ENCODE data around the gene RASSF8.

Gene RASSF8

GRCh38 chr12:26112703-26113147 is 154.2 kb downstream of the RASSF8 start:
- no peak for ATAC-seq

- ATAC-seq: no peak
These were observed 154.7 kb downstream of the RASSF8 start for GRCh38 chr12:26113181-26113654.

- peak; percentile 80 to 85 for ATAC-seq
These were observed 155.6 kb downstream of the RASSF8 start for GRCh38 chr12:26113853-26114719.

- no peak for ATAC-seq
These were observed 156.4 kb downstream of the RASSF8 start for GRCh38 chr12:26114720-26115401.

- ATAC-seq: no peak
These were observed 158.6 kb downstream of the RASSF8 start for GRCh38 chr12:26116829-26117715.

- ATAC-seq: no peak
These were observed 159.8 kb downstream of the RASSF8 start for GRCh38 chr12:26118308-26118707.

GRCh38 chr12:26119391-26119989 is 161.0 kb downstream of the RASSF8 start:
- no peak for ATAC-seq

- no peak for ATAC-seq
These were observed 162.2 kb downstream of the RASSF8 start for GRCh38 chr12:26120561-26121274.

GRCh38 chr12:26121323-26122060 is 163.0 kb downstream of the RASSF8 start:
- no peak for ATAC-seq

- ATAC-seq: peak; percentile 36 to 45
These were observed 163.7 kb downstream of the RASSF8 start for GRCh38 chr12:26122061-26122680.

- ATAC-seq: peak; percentile 17 to 30
These were observed 164.4 kb downstream of the RASSF8 start for GRCh38 chr12:26122681-26123481.

- ATAC-seq: no peak
These were observed 165.0 kb downstream of the RASSF8 start for GRCh38 chr12:26123482-26123980.

GRCh38 chr12:26124446-26125399 is 166.2 kb downstream of the RASSF8 start, which contains the start of gene BHLHE41:
TSS of gene BHLHE41 (minus strand) at chr12:26125037. CDS start at chr12:26124779, 258 bp downstream.
- ATAC-seq: peak in 1 of 2 donors; percentile 9

- ATAC-seq: peak; percentile 26 to 33
These were observed 167.2 kb downstream of the RASSF8 start for GRCh38 chr12:26125400-26126339.

- ATAC-seq: peak; percentile 14 to 40
These were observed 168.1 kb downstream of the RASSF8 start for GRCh38 chr12:26126340-26127284.

All from activated CD4-positive, CD25-positive, alpha-beta regulatory T cell treated with anti-CD3 and anti-CD28 coated beads, Interleukin-2, amount 50 U/mL, for 24 hours (primary cell).